Esophagus squamous epithelium (tissue), 4 donors: ENCODE data around the gene COL23A1.

ENCODE experiments used
- POLR2A ChIP-seq, 4 donors: fragments of 450-650 bp; IDR thresholded peaks; one replicate each; pipeline ENCODE4 v1.6.1; 2017; ENCODE audit warnings: antibody characterized with exemption in 4 of 4, mild to moderate bottlenecking in 4 of 4, moderate library complexity in 3 of 4
- TF ChIP-seq, protein P1 (sequence below), 6 experiments: fragments of 450-650 bp in 4 of 6; fragments of 200-600 bp in 2 of 6; sonication (generic) in 2 of 6; IDR thresholded peaks; one replicate each; pipeline ENCODE4 v1.5.1; 2016 to 2019; ENCODE audit warnings: antibody characterized with exemption in 6 of 6, mild to moderate bottlenecking in 4 of 6, moderate library complexity in 4 of 6

DNA sequence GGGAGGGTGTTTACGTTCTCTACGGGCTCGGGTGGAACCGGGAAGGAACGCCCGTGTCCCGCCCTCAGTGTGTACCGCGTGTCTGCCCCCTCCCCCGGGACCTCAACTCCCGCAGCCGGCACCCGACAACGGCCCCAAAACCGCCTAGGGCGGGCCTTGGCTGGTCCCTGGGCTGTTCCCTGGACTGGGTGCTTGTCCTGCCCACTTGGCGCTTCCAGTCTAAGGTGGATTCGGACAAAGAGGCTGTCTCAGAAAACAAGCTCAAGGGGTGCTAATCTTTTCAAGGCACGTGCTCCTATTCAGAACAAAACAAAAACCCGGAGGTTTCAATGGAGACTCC is 37.0 kb upstream of the COL23A1 start:
- TF ChIP-seq, protein P1, sequence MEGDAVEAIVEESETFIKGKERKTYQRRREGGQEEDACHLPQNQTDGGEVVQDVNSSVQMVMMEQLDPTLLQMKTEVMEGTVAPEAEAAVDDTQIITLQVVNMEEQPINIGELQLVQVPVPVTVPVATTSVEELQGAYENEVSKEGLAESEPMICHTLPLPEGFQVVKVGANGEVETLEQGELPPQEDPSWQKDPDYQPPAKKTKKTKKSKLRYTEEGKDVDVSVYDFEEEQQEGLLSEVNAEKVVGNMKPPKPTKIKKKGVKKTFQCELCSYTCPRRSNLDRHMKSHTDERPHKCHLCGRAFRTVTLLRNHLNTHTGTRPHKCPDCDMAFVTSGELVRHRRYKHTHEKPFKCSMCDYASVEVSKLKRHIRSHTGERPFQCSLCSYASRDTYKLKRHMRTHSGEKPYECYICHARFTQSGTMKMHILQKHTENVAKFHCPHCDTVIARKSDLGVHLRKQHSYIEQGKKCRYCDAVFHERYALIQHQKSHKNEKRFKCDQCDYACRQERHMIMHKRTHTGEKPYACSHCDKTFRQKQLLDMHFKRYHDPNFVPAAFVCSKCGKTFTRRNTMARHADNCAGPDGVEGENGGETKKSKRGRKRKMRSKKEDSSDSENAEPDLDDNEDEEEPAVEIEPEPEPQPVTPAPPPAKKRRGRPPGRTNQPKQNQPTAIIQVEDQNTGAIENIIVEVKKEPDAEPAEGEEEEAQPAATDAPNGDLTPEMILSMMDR (IDR thresholded peaks at IDR 0.05), result no peak
- no peak for TF ChIP-seq POLR2A (IDR thresholded peaks at IDR 0.05)
